DND-41 (cell line): ENCODE measurements around the gene IPO11.
A peak's percentile ranks its signal among the peaks of the same experiment; 100 is the strongest.

Experiments used
- ATAC-seq: fragments of 200-7000 bp; cut with Tn5 transposase; 3 replicates; pipeline ENCODE4 v1.9.1; 2021; ENCODE audit warnings: low read depth; ENCODE audit not compliant: insufficient read depth
- DNase-seq: peaks from one replicate; pipeline ENCODE4 v3.0.0-alpha.2; 2020
- H2AFZ ChIP-seq: 2 replicates; pipeline ENCODE4 v1.6.0; 2012; ENCODE audit warnings: low read depth, low read length
- H3K27ac ChIP-seq: 2 replicates; pipeline ENCODE4 v1.5.1; 2012; ENCODE audit warnings: low read length, inconsistent platforms
- H3K27me3 ChIP-seq: fragments of 200-600 bp; sonication (generic); 2 replicates; pipeline ENCODE4 v1.6.0; 2012; ENCODE audit warnings: low read length, mild to moderate bottlenecking, inconsistent platforms; ENCODE audit not compliant: insufficient read depth, poor library complexity
- H3K36me3 ChIP-seq: 2 replicates; pipeline ENCODE4 v1.5.1; 2012; ENCODE audit warnings: low read length, inconsistent platforms; ENCODE audit not compliant: insufficient read depth
- H3K4me1 ChIP-seq: 2 replicates; pipeline ENCODE4 v1.5.1; 2012; ENCODE audit warnings: mild to moderate bottlenecking, low read length; ENCODE audit not compliant: insufficient read depth
- H3K4me2 ChIP-seq: 2 replicates; pipeline ENCODE4 v1.6.0; 2012; ENCODE audit warnings: mild to moderate bottlenecking, moderate library complexity, low read length, inconsistent platforms; ENCODE audit not compliant: insufficient read depth
- H3K4me3 ChIP-seq, 2 experiments: fragments of 200-600 bp in 1 of 2; shearing (Covaris generic) in 1 of 2; 2 replicates each; pipeline ENCODE4 v1.5.1; 2012 to 2016; ENCODE audit warnings: inconsistent platforms in 2 of 2, low read length in 2 of 2, mild to moderate bottlenecking in 2 of 2, low read depth in 1 of 2, moderate library complexity in 1 of 2
- H3K79me2 ChIP-seq: 2 replicates; pipeline ENCODE4 v1.6.0; 2012; ENCODE audit warnings: low read length, inconsistent platforms; ENCODE audit not compliant: insufficient read depth
- H3K9ac ChIP-seq: 2 replicates; pipeline ENCODE4 v1.6.0; 2012; ENCODE audit warnings: low read depth, mild to moderate bottlenecking, inconsistent platforms, low read length, moderate library complexity
- H3K9me3 ChIP-seq: 2 replicates; pipeline ENCODE4 v1.5.1; 2012; ENCODE audit warnings: low read length, moderate library complexity, mild to moderate bottlenecking, inconsistent platforms; ENCODE audit not compliant: insufficient read depth, severe bottlenecking
- H4K20me1 ChIP-seq: 2 replicates; pipeline ENCODE4 v1.6.0; 2012; ENCODE audit warnings: low read length; ENCODE audit not compliant: insufficient read depth
- EZH2 ChIP-seq: IDR thresholded peaks from 3 replicates; pipeline ENCODE4 v1.6.1; 2012; ENCODE audit warnings: borderline replicate concordance, low read depth, mild to moderate bottlenecking, moderate library complexity, low read length, inconsistent platforms; ENCODE audit not compliant: severe bottlenecking
- TF ChIP-seq, protein P1 (sequence below): IDR thresholded peaks from 2 replicates; pipeline ENCODE4 v1.5.1; 2012; ENCODE audit warnings: borderline replicate concordance, low read length, moderate library complexity, mild to moderate bottlenecking; ENCODE audit not compliant: poor library complexity, severe bottlenecking; ENCODE audit errors: extremely low read depth

IPO11 gene

DNA sequence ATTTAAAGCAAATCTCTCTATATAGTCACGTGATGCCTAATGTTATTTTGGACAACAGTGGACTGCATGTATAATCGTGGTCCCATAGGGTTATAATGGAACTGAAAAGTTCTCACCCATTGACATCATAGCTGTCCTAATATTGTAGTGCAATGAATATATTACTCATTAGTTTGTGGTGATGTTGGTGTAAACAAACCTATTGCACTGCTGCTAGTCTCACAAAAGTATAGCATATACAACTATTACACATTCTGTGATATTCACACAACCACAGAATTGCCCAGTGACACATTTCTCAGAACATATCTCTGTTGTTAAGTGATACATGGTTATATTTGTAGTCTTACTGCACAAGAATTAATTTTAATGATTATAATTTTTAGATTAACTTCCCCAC is 37.7 kb downstream of the IPO11 start:
- no peaks in the 10 kb centered on the region for H3K9me3 ChIP-seq
- peaks cover 54% of the 10 kb centered on the region for H3K36me3 ChIP-seq

DNA sequence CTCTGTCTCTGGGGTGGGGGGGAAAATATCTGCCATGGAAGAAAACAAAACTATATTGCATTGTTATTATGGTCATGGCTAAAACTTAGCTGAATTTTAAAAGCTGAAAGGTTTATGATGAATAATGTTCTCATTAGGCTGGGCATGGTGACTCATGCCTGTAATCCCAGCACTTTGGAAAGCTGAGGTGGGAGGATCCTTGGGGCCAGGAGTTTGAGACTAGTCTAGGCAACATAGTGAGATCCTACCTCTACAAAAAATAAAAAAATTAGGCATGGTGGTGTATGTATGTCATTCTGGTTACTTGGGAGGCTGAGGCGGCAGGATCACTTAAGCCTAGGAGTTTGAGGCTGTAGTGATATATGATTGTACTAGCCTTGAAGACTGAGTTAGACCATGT is 44.5 kb downstream of the IPO11 start:
- Histone ChIP-seq H3K27me3 (no peaks in the 10 kb centered on the region), H2AFZ (no peak overlapping the region), H3K36me3 (peaks cover 39% of the 10 kb centered on the region), H3K4me1 (no peaks in the 10 kb centered on the region), H3K4me3 (no peak overlapping the region), H3K27ac (no peak overlapping the region), H3K9ac (no peak overlapping the region), H4K20me1 (peaks cover 5% of the 10 kb centered on the region), H3K79me2 (peaks cover 14% of the 10 kb centered on the region), H3K9me3 (no peaks in the 10 kb centered on the region), H3K4me2 (no peak overlapping the region)
- no peak for TF ChIP-seq EZH2
- TF ChIP-seq, protein P1, sequence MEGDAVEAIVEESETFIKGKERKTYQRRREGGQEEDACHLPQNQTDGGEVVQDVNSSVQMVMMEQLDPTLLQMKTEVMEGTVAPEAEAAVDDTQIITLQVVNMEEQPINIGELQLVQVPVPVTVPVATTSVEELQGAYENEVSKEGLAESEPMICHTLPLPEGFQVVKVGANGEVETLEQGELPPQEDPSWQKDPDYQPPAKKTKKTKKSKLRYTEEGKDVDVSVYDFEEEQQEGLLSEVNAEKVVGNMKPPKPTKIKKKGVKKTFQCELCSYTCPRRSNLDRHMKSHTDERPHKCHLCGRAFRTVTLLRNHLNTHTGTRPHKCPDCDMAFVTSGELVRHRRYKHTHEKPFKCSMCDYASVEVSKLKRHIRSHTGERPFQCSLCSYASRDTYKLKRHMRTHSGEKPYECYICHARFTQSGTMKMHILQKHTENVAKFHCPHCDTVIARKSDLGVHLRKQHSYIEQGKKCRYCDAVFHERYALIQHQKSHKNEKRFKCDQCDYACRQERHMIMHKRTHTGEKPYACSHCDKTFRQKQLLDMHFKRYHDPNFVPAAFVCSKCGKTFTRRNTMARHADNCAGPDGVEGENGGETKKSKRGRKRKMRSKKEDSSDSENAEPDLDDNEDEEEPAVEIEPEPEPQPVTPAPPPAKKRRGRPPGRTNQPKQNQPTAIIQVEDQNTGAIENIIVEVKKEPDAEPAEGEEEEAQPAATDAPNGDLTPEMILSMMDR, result no peak
- ATAC-seq (no peak), DNase-seq (no peak)

More for the DNA sequence above, 37.7 kb downstream of the IPO11 start:
- Histone ChIP-seq H4K20me1 (peaks cover 2% of the 10 kb centered on the region; the same call in 1 of the 2 replicates), H3K79me2 (peaks cover 17% of the 10 kb centered on the region), H2AFZ (no peak overlapping the region), H3K4me2 (no peak overlapping the region), H3K27ac (no peak overlapping the region), H3K9ac (no peak overlapping the region), H3K4me3 (no peak overlapping the region), H3K27me3 (no peaks in the 10 kb centered on the region), H3K4me1 (no peaks in the 10 kb centered on the region)
- TF ChIP-seq EZH2, result no peak
- TF ChIP-seq, protein P1, result no peak
- DNase-seq (no peak), ATAC-seq (no peak)

DNA sequence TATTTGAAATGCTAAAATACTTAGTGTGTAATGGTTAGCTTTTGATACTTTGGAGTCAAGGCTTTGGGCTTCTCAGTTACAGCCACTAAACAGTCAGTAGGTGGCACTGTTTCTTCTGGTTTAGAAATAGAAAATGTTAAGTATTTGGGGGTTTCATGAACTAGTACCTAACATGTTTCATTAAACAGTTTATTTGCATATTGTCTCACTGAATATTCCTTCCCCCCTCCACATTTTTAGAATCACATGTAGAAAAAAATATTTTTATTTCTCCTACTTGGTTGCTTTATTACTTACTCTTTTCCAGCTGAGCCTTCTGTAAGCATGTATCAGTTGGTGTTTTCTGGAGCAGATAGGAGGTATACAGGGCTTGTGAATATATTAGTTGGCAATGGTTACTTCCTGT is 48.0 kb downstream of the IPO11 start:
- Histone ChIP-seq H3K36me3 (peaks cover 15% of the 10 kb centered on the region), H3K9ac (no peak overlapping the region), H3K4me3 (no peak overlapping the region), H3K4me2 (no peak overlapping the region), H2AFZ (no peak overlapping the region), H3K79me2 (peaks cover 19% of the 10 kb centered on the region), H3K27ac (no peak overlapping the region), H3K27me3 (no peaks in the 10 kb centered on the region), H4K20me1 (peaks cover 5% of the 10 kb centered on the region), H3K4me1 (no peaks in the 10 kb centered on the region), H3K9me3 (no peaks in the 10 kb centered on the region)
- TF ChIP-seq EZH2, result no peak
- TF ChIP-seq, protein P1, result peak; percentile 91
- ATAC-seq, result peak; percentile 81
- DNase-seq, result no peak

DNA sequence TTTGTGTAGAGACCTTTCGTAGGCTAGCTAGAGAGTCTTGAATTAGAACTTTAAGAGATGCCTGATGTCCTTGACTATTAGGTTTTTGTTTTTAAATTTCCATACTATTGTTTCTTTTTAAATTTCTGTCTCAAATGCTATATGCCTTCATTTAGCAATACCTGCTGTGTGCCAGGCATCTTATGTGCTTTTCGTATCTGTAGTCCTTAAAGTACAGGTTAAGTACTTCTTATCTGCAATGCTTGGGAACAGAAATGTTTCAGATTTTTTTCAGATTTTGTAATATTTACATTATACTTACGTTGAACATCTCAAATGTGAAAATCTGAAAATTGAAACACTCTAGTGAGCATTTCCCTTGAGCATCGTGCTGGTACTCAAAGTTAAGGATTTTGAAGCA is 49.0 kb downstream of the IPO11 start:
- Histone ChIP-seq H4K20me1 (peaks cover 5% of the 10 kb centered on the region), H3K4me1 (no peaks in the 10 kb centered on the region), H3K9me3 (no peaks in the 10 kb centered on the region), H3K36me3 (peaks cover 13% of the 10 kb centered on the region; the same call in 1 of the 2 replicates), H3K9ac (no peak overlapping the region), H3K27ac (no peak overlapping the region), H3K4me2 (no peak overlapping the region), H3K4me3 (no peak overlapping the region), H2AFZ (no peak overlapping the region), H3K27me3 (no peaks in the 10 kb centered on the region), H3K79me2 (peaks cover 22% of the 10 kb centered on the region)
- no peak for TF ChIP-seq EZH2
- TF ChIP-seq, protein P1, result no peak
- ATAC-seq (no peak), DNase-seq (no peak)
